Stimulated activated CD4-positive, alpha-beta T cell treated with anti-CD3 and anti-CD28 coated beads, TNF-alpha, amount 100 ng/mL, for 1 hour (primary cell): ENCODE results near the gene BCL7A.
"Not testable (repeated sequence)": the region's sequence is repeated elsewhere in the genome, so short reads cannot be mapped to it uniquely, and the experiment has no call there.

Experiments used
- DNase-seq, 3 donors: peaks; one replicate each; pipeline ENCODE4 v3.0.0-alpha.2; 2020; ENCODE audit warnings: low read depth in 3 of 3, low spot score in 1 of 3

BCL7A gene

DNA sequence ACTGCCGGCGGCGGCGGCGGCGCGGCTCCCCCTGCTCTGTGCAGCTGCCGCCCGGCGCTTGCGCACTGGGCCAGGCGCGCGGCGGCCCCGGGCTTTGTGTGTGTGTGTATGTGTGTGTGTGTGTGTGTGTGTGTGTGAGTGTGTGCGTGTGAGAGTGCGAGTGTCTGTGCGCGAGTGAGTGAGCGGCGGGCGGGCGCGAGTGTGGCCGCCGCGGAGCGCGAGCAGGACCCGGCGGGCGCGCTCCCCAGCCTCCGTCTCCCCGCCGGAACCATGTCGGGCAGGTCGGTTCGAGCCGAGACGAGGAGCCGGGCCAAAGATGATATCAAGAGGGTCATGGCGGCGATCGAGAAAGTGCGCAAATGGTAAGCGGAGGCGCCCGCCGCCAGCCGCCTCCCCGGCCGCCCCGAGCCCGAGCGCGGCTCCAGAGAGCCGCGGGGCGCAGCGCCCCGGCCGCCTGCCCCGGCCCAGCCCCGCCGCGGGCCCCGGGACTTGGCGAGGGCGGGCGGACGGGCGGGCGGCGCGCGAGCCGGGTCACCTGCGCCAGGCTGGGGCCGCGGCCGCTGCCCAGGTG, at the start of gene BCL7A:
Gene BCL7A (plus strand): TSS at position 63 of the 571 bp plus-strand sequence. CDS start 208 bp downstream, at position 271.
- DNase-seq = peak in 2 of 3 donors; percentile 16 to 56

DNA sequence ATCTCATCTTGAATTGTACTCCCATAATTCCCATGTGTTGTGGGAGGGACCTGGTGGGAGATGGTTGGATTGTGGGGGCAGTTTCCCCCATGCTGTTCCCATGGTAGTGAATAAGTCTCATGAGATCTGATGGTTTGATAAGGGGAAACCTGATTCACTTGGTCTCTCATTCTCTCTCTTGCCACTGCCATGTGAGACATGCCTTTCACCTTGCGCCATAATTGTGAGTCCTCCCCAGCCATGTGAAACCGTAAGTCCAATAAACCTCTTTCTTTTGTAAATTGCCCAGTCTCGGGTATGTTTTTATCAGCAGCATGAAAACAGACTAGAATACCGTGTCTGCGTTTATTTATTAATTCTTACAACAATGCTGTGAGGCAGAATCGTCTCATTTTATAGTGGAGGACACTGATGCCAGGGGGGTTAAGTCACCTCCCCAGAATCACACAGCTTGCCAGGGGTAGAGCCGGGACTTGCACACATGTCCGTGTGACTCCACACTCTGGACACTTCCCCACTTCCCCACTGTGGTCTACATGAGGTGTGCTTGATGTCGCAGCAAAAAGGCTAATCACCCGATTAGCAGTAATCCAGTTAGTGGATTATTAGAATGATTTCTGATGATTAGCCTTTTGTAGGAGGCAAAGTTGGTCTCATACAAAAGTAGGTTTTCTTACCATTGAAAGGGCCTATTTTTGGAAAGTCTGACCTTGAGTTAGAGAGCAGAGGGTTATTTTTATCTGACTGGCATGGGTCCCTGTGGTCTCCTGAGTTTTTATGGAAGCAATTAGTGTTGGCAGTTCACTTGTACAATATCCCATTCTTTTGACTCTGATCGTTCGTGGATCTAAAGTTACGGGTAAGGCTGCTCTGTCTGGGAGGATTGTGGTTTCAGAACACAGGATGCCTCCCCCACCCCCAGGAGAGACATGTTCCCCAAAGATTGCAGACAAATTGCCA, 47.4 kb upstream of the BCL7A start:
- DNase-seq = no peak

DNA sequence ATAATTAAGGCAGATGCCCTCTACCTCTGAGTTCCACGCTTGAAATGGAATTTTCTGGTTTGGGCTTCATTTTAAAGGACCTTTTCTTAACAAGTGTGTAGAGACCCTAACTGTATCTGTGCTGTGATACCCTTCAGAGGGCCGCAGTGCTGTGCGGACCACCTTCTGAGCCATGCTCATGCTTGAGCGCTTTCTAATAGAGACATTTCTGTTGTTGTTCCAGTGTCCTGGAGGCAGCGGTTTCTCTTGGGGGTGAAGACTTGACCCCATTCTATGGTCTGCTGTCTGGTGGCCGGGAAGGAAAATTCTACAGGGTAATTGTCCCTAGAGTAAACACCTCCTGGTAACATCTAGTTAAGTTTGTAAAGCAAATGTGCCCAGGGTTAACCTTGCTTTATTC, 46.7 kb upstream of the BCL7A start:
- DNase-seq = no peak

DNA sequence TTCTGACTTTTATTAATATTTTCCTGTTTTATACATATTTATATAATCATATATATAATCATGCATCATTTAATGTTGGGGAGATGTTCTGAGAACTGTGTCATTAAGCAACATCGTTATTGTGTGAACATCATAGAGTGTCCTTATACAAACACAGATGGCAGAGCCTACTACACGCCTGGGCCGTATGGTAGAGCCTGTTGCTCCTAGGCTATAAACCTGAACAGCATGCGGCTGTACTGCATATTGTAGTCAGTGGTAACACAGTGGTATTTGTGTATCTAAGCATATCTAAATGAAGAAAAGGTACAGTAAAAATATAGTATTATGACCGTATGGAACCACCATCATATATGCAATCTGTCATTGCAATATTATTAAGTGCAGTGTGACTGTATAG, 44.7 kb upstream of the BCL7A start:
- DNase-seq = no peak

GRCh38 chr12:121980191-121980891, 41.3 kb upstream of the BCL7A start:
- no peak for DNase-seq

DNA sequence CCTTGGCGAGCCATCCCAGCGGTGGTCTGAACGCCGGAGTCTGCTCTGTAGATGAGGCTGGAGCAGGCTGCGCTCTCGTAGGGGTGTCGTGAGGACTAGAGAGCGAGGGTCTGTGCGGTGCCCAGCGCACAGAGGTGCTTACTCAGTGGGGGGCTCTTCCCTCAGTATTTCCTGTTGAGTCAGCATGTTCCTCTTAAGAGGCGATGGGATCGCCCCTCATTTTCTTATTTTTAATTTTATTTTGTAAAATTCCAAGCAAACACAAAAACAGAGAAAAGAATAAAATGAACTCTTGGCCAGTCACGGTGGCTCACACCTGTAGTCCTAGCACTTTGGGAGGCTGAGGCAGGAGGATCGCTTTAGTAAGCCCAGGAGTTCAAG, 40.8 kb upstream of the BCL7A start:
- DNase-seq = no peak

DNA sequence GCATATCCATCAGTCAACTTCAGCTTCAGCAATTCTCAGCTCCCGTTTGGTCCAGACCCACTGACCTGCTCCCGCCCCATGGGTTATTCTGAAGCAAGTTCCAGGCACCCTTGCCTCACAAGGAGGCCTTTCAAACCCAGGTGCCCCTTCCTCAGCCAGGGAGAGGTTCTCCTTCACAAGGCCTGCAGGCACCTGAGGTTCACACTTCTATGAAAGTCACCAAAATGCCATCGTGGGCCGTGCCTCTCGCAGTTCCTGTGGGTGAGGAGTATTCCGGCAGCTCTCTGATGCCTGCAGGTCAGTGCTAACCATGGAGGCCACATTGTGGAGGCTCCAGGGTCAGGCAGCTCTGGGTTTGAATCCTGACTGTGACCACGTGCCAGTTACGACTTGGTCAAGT, 40.2 kb upstream of the BCL7A start:
- no peak for DNase-seq

DNA sequence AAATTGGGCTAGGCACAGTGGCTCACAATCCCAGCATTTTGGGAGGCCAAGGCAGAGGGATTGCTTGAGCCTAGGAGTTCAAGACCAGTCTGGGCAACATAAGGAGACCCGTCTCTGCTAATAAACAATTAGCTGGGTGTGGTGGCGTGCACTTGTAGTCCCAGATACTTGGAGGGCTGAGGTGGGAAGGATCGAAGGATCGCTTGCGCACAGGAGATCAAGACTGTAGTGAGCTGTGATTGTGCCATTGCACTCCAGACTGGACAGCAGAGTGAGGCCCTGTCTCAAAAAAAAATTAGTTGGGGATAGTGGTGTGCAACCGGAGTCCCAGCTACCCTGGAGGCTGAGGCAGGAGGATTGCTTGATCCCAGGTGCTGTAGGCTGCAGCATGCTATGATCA, 38.7 kb upstream of the BCL7A start:
- DNase-seq = no peak

DNA sequence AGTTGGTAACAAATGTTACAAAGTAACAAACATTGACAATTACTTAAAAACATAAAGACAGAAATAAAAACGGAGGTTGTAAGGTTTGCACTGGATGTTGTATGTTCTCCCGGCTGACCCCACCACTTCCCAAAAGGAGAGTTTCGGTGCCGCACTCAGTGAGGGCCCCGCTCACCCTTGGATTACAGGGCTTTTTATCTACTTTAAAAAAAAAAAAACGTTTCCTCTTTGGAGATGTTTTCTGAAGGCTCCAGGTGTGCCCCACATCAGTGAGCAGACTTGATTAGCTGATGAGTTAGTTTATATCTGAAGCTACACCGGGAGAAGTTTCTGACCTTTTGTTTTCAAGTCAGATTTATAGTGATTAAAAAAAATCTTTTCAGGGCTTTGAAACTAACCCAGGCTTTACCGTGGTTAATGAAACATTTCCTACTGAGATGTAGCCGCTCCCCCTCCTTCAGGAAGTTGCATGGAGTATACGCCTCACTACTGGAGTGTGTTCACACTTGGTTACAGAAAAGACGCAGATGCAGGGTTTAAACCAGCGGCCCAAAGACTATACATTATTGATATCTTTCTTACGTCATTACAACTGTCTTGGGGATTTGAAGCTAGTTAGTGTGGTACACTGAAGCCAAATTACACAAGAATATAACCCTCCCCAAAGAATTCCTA, 38.0 kb upstream of the BCL7A start:
- DNase-seq = no peak

GRCh38 chr12:121986489-121987245, 35.0 kb upstream of the BCL7A start:
- no peak for DNase-seq

DNA sequence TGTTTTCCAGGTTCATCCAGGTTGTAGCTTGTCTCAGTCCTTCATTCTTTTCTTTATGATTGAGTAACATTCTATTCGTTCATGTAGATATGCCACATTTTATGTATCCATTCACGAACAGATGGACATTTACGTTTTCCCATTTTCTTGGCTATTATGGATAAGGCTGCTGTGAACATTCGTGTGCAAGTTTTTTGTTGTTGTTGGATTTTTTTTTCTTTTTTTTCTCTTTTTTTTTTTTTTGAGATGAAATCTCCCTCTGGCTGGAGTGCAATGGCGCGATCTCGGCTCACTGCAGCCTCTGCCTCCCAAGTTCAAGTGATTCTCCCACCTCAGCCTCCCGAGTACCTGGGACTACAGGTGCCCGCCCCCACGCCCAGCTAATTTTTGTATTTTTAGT, 33.2 kb upstream of the BCL7A start:
- not testable (repeated sequence) for DNase-seq

- no peak for DNase-seq
Observed at GRCh38 chr12:121989276-121990113, 32.2 kb upstream of the BCL7A start.

DNA sequence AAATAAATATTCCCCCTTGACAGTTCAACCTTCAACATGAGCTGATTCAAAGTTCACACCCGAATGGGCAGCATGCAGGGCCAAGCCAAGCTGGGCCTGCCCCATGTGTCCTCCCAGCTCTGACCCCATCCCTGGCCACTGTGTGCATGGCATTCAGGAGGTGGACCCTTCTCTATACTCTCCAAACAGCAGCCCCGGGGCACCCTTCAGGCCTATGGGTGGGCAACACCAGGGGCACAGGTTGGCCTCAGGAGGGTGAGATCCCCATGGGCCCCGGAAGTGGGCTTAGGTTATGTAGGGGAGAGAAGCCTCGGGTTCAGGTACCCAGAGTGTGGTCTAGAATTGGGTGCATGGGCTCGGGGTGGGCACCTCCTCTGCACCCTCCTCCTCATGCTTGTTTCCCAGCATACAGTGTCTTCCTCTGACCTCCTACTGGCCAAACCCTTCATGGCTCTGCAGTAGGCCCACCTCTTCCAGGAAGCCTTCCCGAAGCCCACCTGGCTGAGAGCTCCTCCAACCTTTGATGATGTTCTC, 31.5 kb upstream of the BCL7A start:
- DNase-seq = no peak

DNA sequence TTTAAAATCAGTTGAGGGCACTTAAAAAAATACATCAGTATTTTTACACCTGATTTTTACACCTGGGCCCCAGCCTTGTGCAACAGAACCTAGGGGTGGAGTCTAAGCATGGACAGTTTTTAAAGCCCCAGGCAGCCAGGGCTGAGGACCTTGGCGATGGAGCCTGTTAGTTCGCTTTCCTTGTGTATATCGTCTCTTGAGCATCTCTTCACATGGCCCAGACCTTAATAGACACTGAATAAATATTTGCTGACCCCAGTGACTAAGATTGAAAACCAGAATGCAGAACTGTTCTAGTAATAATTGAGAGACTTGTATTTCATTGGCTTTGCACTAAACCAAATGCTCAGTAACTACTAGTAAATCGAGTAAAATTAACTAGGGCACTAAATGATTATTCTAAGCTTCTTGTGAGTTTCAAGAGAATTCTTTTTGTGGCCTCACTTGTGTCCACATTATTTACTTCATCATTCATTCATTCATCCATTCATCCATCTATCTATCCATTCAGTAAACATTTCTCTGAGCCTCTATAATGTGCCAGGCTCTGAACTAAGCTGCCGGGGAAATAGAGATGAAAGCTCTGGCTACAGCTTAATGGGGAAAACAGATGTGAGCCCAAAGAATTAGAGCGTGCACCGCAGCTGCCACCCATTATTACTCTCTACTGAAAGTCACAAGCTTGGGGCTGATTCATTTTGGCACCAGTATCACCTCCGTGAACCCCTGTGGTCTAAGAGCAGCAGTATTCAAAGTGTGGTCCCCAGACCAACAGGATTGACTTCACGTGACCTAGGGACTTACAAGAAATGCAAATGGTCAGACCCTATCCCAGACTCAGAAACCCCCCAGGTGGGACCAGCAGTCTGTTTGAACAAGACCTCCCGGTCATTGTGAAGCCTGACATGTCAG, 30.7 kb upstream of the BCL7A start:
- no peak for DNase-seq

- peak in 2 of 3 donors; percentile 24 to 32 for DNase-seq
Observed at GRCh38 chr12:121992059-121992879, 29.4 kb upstream of the BCL7A start.

- no peak for DNase-seq
Observed at GRCh38 chr12:121996050-121996944, 25.4 kb upstream of the BCL7A start.
